A549 (cell line): ENCODE data around the gene SSBP3. TPM values are rescaled to one million over a fixed set of nuclear protein-coding genes. Genes with fewer than 3 reads are reported as not detected.

Experiments
- ATAC-seq, 2 experiments: fragments of 200-7000 bp in 1 of 2; fragments of >200 bp in 1 of 2; cut with Nextera tagmentation in 1 of 2; cut with Tn5 transposase in 1 of 2; 3 replicates each; pipeline versions ENCODE4 v1.8.0 to v1.9.1; 2018 to 2020; ENCODE audit warnings: mild to moderate bottlenecking in 1 of 2, moderate library complexity in 1 of 2
- CTCF ChIA-PET: fragments of 300-600 bp; sonication (Branson Sonifier 250); formaldehyde crosslinking; extraction: SDS; loops from one replicate; lab custom pipeline; 2021; ENCODE audit warnings: antibody characterized with exemption, inconsistent platforms; lab: Yijun Ruan, JAX
- POLR2A ChIA-PET: fragments of 350-600 bp; formaldehyde crosslinking; extraction: SDS; loops from one replicate; lab custom pipeline; 2021; ENCODE audit warnings: antibody characterized with exemption, inconsistent platforms; lab: Yijun Ruan, JAX
- DNase-seq, 2 experiments: peaks; one replicate each; pipeline versions ENCODE4 v3.0.0 to v3.0.0-alpha.2; 2011 to 2016; ENCODE audit warnings: low read depth in 1 of 2, low spot score in 1 of 2
- FAIRE-seq: peaks from 2 replicates; lab custom pipeline; 2011; peaks lifted over from hg19 to GRCh38; lab: Jason Lieb, UNC
- H3K27ac ChIP-seq, 2 experiments: fragments of >200 bp; sonication (Bioruptor Twin); formaldehyde crosslinking; 3 replicates each; pipeline ENCODE4 v1.5.1; 2016 to 2017
- H3K4me1 ChIP-seq: fragments of >200 bp; sonication (Bioruptor Twin); formaldehyde crosslinking; 3 replicates; pipeline ENCODE4 v1.6.1; 2016
- H3K4me2 ChIP-seq: fragments of >200 bp; sonication (Bioruptor Twin); formaldehyde crosslinking; 3 replicates; pipeline ENCODE4 v1.6.1; 2016
- H3K4me3 ChIP-seq: fragments of >200 bp; sonication (Bioruptor Twin); formaldehyde crosslinking; 3 replicates; pipeline ENCODE4 v1.5.1; 2016
- H3K9me3 ChIP-seq: fragments of >200 bp; sonication (Bioruptor Twin); formaldehyde crosslinking; 3 replicates; pipeline ENCODE4 v1.6.1; 2016
- CBX2 ChIP-seq: fragments of 200-600 bp; sonication (generic); IDR thresholded peaks from 2 replicates; pipeline ENCODE4 v1.6.1; 2016; ENCODE audit warnings: low read depth, mild to moderate bottlenecking, borderline replicate concordance
- CHD4 ChIP-seq: fragments of 200-600 bp; sonication (generic); IDR thresholded peaks from 2 replicates; pipeline ENCODE4 v1.6.1; 2016; ENCODE audit warnings: antibody characterized with exemption, mild to moderate bottlenecking, borderline replicate concordance
- FOXS1 ChIP-seq: fragments of 250-450 bp; sonication (Bioruptor Pico); IDR thresholded peaks from 2 replicates; pipeline ENCODE4 v1.5.0; 2020; ENCODE audit warnings: mild to moderate bottlenecking, moderate library complexity
- GATA3 ChIP-seq: IDR thresholded peaks from 2 replicates; pipeline ENCODE4 v1.6.1; 2012; ENCODE audit warnings: borderline replicate concordance
- HDAC2 ChIP-seq: fragments of 200-600 bp; sonication (generic); IDR thresholded peaks from 2 replicates; pipeline ENCODE4 v1.6.1; 2016
- HEYL ChIP-seq: fragments of 250-450 bp; sonication (Bioruptor Pico); IDR thresholded peaks from 2 replicates; pipeline ENCODE4 v1.8.0; 2021; ENCODE audit warnings: mild to moderate bottlenecking, moderate library complexity
- HMGXB4 ChIP-seq: fragments of 250-450 bp; sonication (Bioruptor Pico); IDR thresholded peaks from 2 replicates; pipeline ENCODE4 v1.5.0; 2021; ENCODE audit warnings: mild to moderate bottlenecking, moderate library complexity, borderline replicate concordance
- HOXA7 ChIP-seq: fragments of 250-450 bp; sonication (Bioruptor Pico); IDR thresholded peaks from 2 replicates; pipeline ENCODE4 v1.5.0; 2020; ENCODE audit warnings: mild to moderate bottlenecking, moderate library complexity
- HOXB13 ChIP-seq: fragments of 250-450 bp; sonication (Bioruptor Pico); IDR thresholded peaks from 2 replicates; pipeline ENCODE4 v1.5.0; 2020; ENCODE audit warnings: low read depth, mild to moderate bottlenecking, moderate library complexity
- JUNB ChIP-seq: fragments of >200 bp; sonication (Bioruptor Twin); formaldehyde crosslinking; IDR thresholded peaks from 2 replicates; pipeline ENCODE4 v1.6.1; 2016
- KDM5A ChIP-seq: fragments of 200-600 bp; sonication (generic); IDR thresholded peaks from 2 replicates; pipeline ENCODE4 v1.6.1; 2016; ENCODE audit warnings: antibody characterized with exemption, mild to moderate bottlenecking
- MAFK ChIP-seq: fragments of 450-650 bp; IDR thresholded peaks from 2 replicates; pipeline ENCODE4 v1.6.1; 2014; ENCODE audit not compliant: partially characterized antibody
- MAZ ChIP-seq: fragments of 150-350 bp; IDR thresholded peaks from 2 replicates; pipeline ENCODE4 v1.6.1; 2014; ENCODE audit warnings: antibody characterized with exemption, low read depth, low read length, borderline replicate concordance
- MYC ChIP-seq: IDR thresholded peaks from 2 replicates; pipeline ENCODE4 v1.6.1; 2012; ENCODE audit warnings: mild to moderate bottlenecking, inconsistent platforms, low read length, improper control_type of control experiment, borderline replicate concordance
- NFE2L2 ChIP-seq: fragments of 150-350 bp; conservative IDR thresholded peaks from 2 replicates; pipeline ENCODE4 v1.6.1; 2014; ENCODE audit warnings: low read length
- NPAS2 ChIP-seq: fragments of 250-450 bp; sonication (Bioruptor Pico); IDR thresholded peaks from 2 replicates; pipeline ENCODE4 v1.8.0; 2022; ENCODE audit warnings: mild to moderate bottlenecking, moderate library complexity, borderline replicate concordance
- NR3C1 ChIP-seq: fragments of >200 bp; sonication (Bioruptor Twin); formaldehyde crosslinking; IDR thresholded peaks from 3 replicates; pipeline ENCODE4 v1.6.1; 2017
- PBX3 ChIP-seq: IDR thresholded peaks from 2 replicates; pipeline ENCODE4 v1.6.1; 2012
- POLR2A ChIP-seq: IDR thresholded peaks from 2 replicates; pipeline ENCODE4 v1.6.1; 2012; ENCODE audit warnings: mild to moderate bottlenecking, low read length
- RARB ChIP-seq: fragments of 250-450 bp; sonication (Bioruptor Pico); IDR thresholded peaks from 2 replicates; pipeline ENCODE4 v1.8.0; 2021; ENCODE audit warnings: mild to moderate bottlenecking, moderate library complexity
- RNF2 ChIP-seq: fragments of 200-600 bp; sonication (generic); IDR thresholded peaks from 2 replicates; pipeline ENCODE4 v1.6.1; 2016; ENCODE audit warnings: low read depth, mild to moderate bottlenecking, antibody characterized with exemption, moderate library complexity, borderline replicate concordance
- SMC3 ChIP-seq: fragments of >200 bp; sonication (Bioruptor Twin); formaldehyde crosslinking; IDR thresholded peaks from 3 replicates; pipeline ENCODE4 v1.6.1; 2018; ENCODE audit warnings: inconsistent platforms
- ZC3H11A ChIP-seq: fragments of 450-650 bp; IDR thresholded peaks from 2 replicates; pipeline ENCODE4 v1.6.1; 2014; ENCODE audit warnings: antibody characterized with exemption, mild to moderate bottlenecking
- ZNF302 ChIP-seq: fragments of 250-450 bp; sonication (Bioruptor Pico); IDR thresholded peaks from 2 replicates; pipeline ENCODE4 v1.9.0; 2021; ENCODE audit warnings: inconsistent platforms, mild to moderate bottlenecking, moderate library complexity
- WGBS: methylation state at CpG from one replicate; pipeline ENCODE4 v1.1.6; 2017; ENCODE audit errors: missing lambda C conversion rate; 5-methylcytosine and 5-hydroxymethylcytosine counted together
- polyA plus RNA-seq, 4 experiments: library from polyadenylated mRNA; depleted of rRNA in 3 of 4; stranded (reverse); fragments of >200 nt; fragmentation: RNase III in 1 of 4; extraction: RNeasy Plus Mini Kit Qiagen cat#74134 plus additional on column Dnase treatment in 1 of 4; gene quantifications; 2 replicates in 3 of 4; 3 replicates in 1 of 4; pipeline ENCODE4 v1.2.3, GENCODE V29; 2011 to 2017
- TF ChIP-seq, protein P1 (sequence below): fragments of >200 bp; sonication (Bioruptor Twin); formaldehyde crosslinking; IDR thresholded peaks from 3 replicates; pipeline ENCODE4 v1.6.1; 2016
- TF ChIP-seq, protein P2 (sequence below): IDR thresholded peaks from 2 replicates; pipeline ENCODE4 v1.6.1; 2012
- TF ChIP-seq, protein P3 (sequence below): fragments of >200 bp; sonication (Bioruptor Twin); formaldehyde crosslinking; IDR thresholded peaks from 2 replicates; pipeline ENCODE4 v1.6.1; 2016

The SSBP3 gene
- polyA plus RNA-seq, 2 of the 4 experiments (the other 2 are of a cell fraction): 7.2 to 9.1 TPM

DNA sequence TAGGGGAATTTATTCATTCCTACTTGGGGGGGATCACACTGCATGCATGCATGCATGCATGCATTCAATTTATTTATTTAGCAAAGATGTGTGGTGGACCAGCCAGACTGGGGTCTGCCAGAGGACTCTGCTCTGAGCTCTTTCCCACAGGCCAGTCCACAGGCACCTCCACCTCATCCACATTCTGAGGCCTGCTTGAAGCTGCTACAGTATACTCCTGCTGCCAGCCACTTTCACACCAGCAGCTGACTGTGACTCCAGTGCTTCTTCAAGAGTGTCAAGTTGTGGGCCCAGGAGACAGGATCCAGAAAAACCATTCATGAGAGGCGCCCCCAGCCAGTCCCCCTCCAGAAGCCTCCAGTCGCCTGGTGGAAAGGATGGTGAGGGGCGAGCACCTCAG, 30.9 kb downstream of the SSBP3 start:
- ATAC-seq: no peak; a peak in 1 of 6 replicates
- ChIA-PET CTCF (no interaction called here), POLR2A (no interaction called here)
- WGBS: 100% methylated on average over 1 of the region's 3 CpGs
- Histone ChIP-seq H3K4me1 (no peaks in the 10 kb centered on the region), H3K4me2 (no peak overlapping the region), H3K4me3 (no peak overlapping the region), H3K9me3 (no peaks in the 10 kb centered on the region), H3K27ac (no peak overlapping the region)
- no peak for TF ChIP-seq MYC
- no peak for TF ChIP-seq MAFK
- no peak for TF ChIP-seq HOXA7
- no peak for TF ChIP-seq GATA3
- no peak for TF ChIP-seq SMC3
- TF ChIP-seq RARB: no peak
- no peak for TF ChIP-seq ZNF302 (CRISPR knock-in tag)
- TF ChIP-seq, protein P1, sequence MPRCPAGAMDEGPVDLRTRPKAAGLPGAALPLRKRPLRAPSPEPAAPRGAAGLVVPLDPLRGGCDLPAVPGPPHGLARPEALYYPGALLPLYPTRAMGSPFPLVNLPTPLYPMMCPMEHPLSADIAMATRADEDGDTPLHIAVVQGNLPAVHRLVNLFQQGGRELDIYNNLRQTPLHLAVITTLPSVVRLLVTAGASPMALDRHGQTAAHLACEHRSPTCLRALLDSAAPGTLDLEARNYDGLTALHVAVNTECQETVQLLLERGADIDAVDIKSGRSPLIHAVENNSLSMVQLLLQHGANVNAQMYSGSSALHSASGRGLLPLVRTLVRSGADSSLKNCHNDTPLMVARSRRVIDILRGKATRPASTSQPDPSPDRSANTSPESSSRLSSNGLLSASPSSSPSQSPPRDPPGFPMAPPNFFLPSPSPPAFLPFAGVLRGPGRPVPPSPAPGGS: no peak
- no peak for TF ChIP-seq CBX2
- TF ChIP-seq HMGXB4 (CRISPR knock-in tag): no peak
- TF ChIP-seq MAZ: no peak
- FAIRE-seq: no peak
- DNase-seq: no peak

- DNase-seq (no peak), FAIRE-seq (no peak), ATAC-seq (no peak)
- Histone ChIP-seq H3K27ac (no peak overlapping the region), H3K4me3 (no peak overlapping the region), H3K4me2 (no peak overlapping the region), H3K9me3 (no peaks in the 10 kb centered on the region), H3K4me1 (no peaks in the 10 kb centered on the region)
- CTCF ChIA-PET: no interaction called here
- POLR2A ChIA-PET: no interaction called here
- 74% methylated on average over 7 of the region's 8 CpGs for WGBS
- no peak for TF ChIP-seq NFE2L2
- no peak for TF ChIP-seq MAFK
- TF ChIP-seq HEYL (CRISPR knock-in tag): no peak
- no peak for TF ChIP-seq RNF2
- TF ChIP-seq CHD4: no peak
- no peak for TF ChIP-seq FOXS1 (CRISPR knock-in tag)
- TF ChIP-seq KDM5A: no peak
- TF ChIP-seq ZC3H11A: no peak
- TF ChIP-seq HDAC2: no peak
- TF ChIP-seq NR3C1: no peak
- TF ChIP-seq POLR2A: no peak
- no peak for TF ChIP-seq PBX3
- no peak for TF ChIP-seq JUNB
These were observed 31.4 kb downstream of the SSBP3 start for GRCh38 chr1:54374766-54375165.

GRCh38 chr1:54372978-54373377, 33.2 kb downstream of the SSBP3 start:
- no peak overlapping the region for H3K4me3 ChIP-seq
- H3K4me1 ChIP-seq: no peaks in the 10 kb centered on the region
- H3K27ac ChIP-seq: no peak overlapping the region
- POLR2A ChIA-PET: no interaction called here
- 93% methylated on average over 8 of the region's 8 CpGs for WGBS
- no peak for DNase-seq
- CTCF ChIA-PET: interaction anchor here (0.7 kb wide), 1 partner anchor 29 kb away, joined by 3 read pairs; no protein-coding TSS in a partner anchor
- FAIRE-seq: no peak
- ATAC-seq: no peak
- TF ChIP-seq NR3C1 (no peak), RARB (no peak), HOXB13 (CRISPR knock-in tag) (no peak), JUNB (no peak), MAZ (no peak), NPAS2 (no peak)
- TF ChIP-seq, protein P2, sequence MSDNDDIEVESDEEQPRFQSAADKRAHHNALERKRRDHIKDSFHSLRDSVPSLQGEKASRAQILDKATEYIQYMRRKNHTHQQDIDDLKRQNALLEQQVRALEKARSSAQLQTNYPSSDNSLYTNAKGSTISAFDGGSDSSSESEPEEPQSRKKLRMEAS: no peak
- TF ChIP-seq, protein P3, sequence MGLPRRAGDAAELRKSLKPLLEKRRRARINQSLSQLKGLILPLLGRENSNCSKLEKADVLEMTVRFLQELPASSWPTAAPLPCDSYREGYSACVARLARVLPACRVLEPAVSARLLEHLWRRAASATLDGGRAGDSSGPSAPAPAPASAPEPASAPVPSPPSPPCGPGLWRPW: no peak
- H3K4me2 ChIP-seq: no peak overlapping the region
- no peaks in the 10 kb centered on the region for H3K9me3 ChIP-seq
